OCI-LY3 (cell line): Measurements from ENCODE around the gene JCAD.

Experiments
- EZH2phosphoT487 ChIP-seq: fragments of 200-600 bp; shearing (Covaris generic); IDR thresholded peaks from 2 replicates; pipeline ENCODE4 v1.6.1; 2018; ENCODE audit warnings: antibody characterized with exemption, mixed run types, low read depth
- TF ChIP-seq, protein P1 (sequence below): fragments of 200-600, 300-600 bp; sonication (generic); IDR thresholded peaks from 2 replicates; pipeline ENCODE4 v1.5.1; 2014; ENCODE audit warnings: antibody characterized with exemption, low read length, low read depth

DNA sequence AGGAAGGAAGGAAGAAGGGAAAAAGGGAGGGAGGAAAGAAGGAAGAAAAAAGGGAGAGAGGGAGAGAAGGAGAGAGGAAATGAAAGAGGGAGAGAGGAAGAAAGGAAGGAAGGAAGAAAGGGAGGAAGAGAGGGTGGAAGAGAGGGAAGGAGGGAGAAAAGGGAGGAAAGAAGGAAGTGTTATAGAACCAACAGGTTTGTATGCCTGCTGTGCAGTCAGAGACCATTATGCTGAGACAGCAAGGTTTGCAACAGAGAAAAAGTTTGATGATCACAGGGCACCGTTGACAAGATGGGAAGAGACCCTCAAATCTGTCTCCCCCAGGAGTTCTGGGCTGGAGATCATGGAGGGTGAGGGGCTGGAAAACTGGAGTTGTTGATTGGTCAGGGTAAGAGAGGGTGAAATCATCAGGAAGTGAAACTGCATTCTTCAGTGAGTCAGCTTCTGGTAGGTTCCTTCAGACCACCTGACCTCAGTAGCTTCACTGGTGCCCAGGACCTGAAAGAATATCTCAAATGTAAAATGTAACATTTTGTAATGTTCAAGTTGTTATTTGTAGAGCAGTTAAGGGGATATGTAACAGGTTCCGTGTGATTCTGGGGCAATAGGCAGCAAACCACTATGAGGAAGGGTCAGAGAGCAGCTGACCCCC lies 76.3 kb downstream of the JCAD start:
- TF ChIP-seq, protein P1, sequence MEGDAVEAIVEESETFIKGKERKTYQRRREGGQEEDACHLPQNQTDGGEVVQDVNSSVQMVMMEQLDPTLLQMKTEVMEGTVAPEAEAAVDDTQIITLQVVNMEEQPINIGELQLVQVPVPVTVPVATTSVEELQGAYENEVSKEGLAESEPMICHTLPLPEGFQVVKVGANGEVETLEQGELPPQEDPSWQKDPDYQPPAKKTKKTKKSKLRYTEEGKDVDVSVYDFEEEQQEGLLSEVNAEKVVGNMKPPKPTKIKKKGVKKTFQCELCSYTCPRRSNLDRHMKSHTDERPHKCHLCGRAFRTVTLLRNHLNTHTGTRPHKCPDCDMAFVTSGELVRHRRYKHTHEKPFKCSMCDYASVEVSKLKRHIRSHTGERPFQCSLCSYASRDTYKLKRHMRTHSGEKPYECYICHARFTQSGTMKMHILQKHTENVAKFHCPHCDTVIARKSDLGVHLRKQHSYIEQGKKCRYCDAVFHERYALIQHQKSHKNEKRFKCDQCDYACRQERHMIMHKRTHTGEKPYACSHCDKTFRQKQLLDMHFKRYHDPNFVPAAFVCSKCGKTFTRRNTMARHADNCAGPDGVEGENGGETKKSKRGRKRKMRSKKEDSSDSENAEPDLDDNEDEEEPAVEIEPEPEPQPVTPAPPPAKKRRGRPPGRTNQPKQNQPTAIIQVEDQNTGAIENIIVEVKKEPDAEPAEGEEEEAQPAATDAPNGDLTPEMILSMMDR: no peak
- no peak for TF ChIP-seq EZH2phosphoT487
